Smooth muscle cell of the pulmonary artery (primary cell): ENCODE data around the gene HCAR3. TPM values are rescaled to one million over a fixed set of nuclear protein-coding genes. Genes with fewer than 3 reads are reported as not detected.

Experiments used
- total RNA-seq: library from RNA; depleted of rRNA; stranded (reverse); fragments of >200 nt; gene quantifications from 2 replicates; pipeline ENCODE4 v1.2.3, GENCODE V29; 2014

Gene HCAR3
- not detected in 2 replicates for total RNA-seq

GRCh38 chr12:122716658-122717057, at the start of gene HCAR3:
Gene HCAR3, minus strand, starts transcription at chr12:122716811. Its CDS starts 74 bp downstream, at chr12:122716737.

DNA sequence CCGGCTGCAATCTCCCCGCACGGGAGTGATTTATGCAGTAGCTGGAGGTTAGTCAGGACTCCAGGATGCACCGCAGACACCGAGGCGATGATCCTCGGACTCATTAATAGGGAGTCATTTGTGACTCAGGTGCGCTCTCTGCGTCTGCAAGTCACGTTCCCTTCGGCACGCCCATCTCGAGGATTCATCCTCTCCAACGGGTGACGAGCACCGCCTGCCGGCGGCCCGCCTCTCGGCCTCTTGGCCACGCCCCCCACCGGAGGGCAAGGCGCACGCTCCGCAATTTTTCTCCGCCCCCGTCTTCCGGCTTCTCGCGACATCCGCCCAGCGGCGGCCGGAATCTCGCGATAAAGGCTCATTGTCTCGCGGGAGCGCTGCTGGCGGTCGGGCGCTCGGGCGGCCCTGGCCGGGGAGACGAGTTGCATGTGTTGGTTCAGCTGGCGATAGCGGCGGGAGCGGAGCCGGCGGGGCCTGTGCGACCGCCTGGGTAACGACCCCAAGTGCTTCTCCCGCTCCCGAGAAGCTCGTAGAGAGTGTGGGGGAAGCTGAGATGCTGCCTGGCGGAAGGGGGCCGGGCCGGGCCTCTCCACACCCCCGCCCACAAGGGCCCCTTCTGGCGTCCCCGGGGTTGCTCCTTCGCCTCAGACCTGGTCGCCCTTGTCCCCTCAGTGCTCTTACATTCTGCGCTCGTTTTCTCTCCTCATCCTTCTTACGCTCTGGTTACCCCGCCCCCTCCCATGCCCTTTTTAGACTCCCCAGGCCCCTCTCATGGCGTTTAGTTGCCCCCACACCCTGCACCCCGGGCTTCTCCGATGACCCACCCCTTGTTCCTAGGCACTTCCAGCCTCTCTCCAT, 36.1 kb upstream of the HCAR3 start, which contains the start of gene DENR:
TSS of gene DENR (plus strand) at position 361 of the 855 bp plus-strand sequence. CDS start 878 bp downstream, outside the sequence.

GRCh38 chr12:122730215-122731014, 13.8 kb upstream of the HCAR3 start, which contains the start of gene HCAR1:
Gene HCAR1, minus strand, starts transcription at chr12:122730844. Its CDS starts 505 bp downstream, at chr12:122730339.

GRCh38 chr12:122702890-122703611, 13.6 kb downstream of the HCAR3 start, which contains the start of gene HCAR2:
Gene HCAR2, minus strand, starts transcription at chr12:122703357. Its CDS starts 74 bp downstream, at chr12:122703283.

Other genes starting within 250 kb of the HCAR3 start
- gene ZCCHC8, start 215.9 kb downstream of the HCAR3 start, total RNA-seq = 11.6 and 11.9 TPM in 2 replicates
- gene RSRC2, start 189.9 kb downstream of the HCAR3 start, total RNA-seq = 27.7 and 30.2 TPM in 2 replicates
- gene KNTC1, start 189.6 kb downstream of the HCAR3 start, total RNA-seq = 10.5 and 12.1 TPM in 2 replicates
- gene HCAR2, start 13.5 kb downstream of the HCAR3 start, total RNA-seq = not detected in 2 replicates
- 0.17 and 0.85 TPM in 2 replicates for gene HCAR1, start 14.0 kb upstream of the HCAR3 start, total RNA-seq
- 26.3 and 28.7 TPM in 2 replicates for gene DENR, start 36.0 kb upstream of the HCAR3 start, total RNA-seq
- 0.40 and 0.65 TPM in 2 replicates for gene CCDC62, start 57.8 kb upstream of the HCAR3 start, total RNA-seq
- gene HIP1R, start 118.6 kb upstream of the HCAR3 start, total RNA-seq = 8.7 and 17.1 TPM in 2 replicates
- 11.0 and 17.6 TPM in 2 replicates for gene VPS37B, start 179.3 kb upstream of the HCAR3 start, total RNA-seq
- gene ABCB9, start 249.7 kb upstream of the HCAR3 start, total RNA-seq = 15.1 and 16.4 TPM in 2 replicates